K562 (cell line): ENCODE measurements around the gene NDUFA3. TPM values are rescaled to one million over a fixed set of nuclear protein-coding genes. Genes with fewer than 3 reads are reported as not detected.

ENCODE experiments used
- ATAC-seq: fragments of 200-7000 bp; cut with Tn5 transposase; 3 replicates; pipeline ENCODE4 v1.9.1; 2020; ENCODE audit warnings: moderate library complexity
- BruUV-seq: library from RNA; stranded (reverse); fragments of 400-500 nt; replicated peaks from 2 replicates; lab custom pipeline; 2021; lab: Mats Ljungman, UMichigan
- CTCF ChIA-PET: fragments of 300-600 bp; formaldehyde crosslinking; extraction: SDS; loops from one replicate; lab custom pipeline; 2021; ENCODE audit warnings: low intra/inter-chr PET ratio; lab: Yijun Ruan, JAX
- POLR2A ChIA-PET: fragments of 300-600, 350-650 bp; sonication (Branson Sonifier 250); formaldehyde crosslinking; extraction: SDS; loops from one replicate; lab custom pipeline; 2021; ENCODE audit warnings: antibody characterized with exemption, inconsistent platforms; lab: Yijun Ruan, JAX
- DNase-seq, 4 experiments: peaks; one replicate each; pipeline versions ENCODE4 v3.0.0 to v3.0.0-alpha.2; 2011 to 2018; ENCODE audit warnings: low spot score in 3 of 4, mixed read lengths in 3 of 4; ENCODE audit errors: extremely low read depth in 1 of 4
- FAIRE-seq: peaks from 2 replicates; lab custom pipeline; 2011; peaks lifted over from hg19 to GRCh38; lab: Jason Lieb, UNC
- H2AFZ ChIP-seq: 2 replicates; pipeline ENCODE4 v1.6.0; 2011; ENCODE audit warnings: low read depth, low read length, control low read depth, inconsistent platforms
- H3K27ac ChIP-seq: fragments of 200-600 bp; 3 replicates; pipeline ENCODE4 v1.8.0; 2011; ENCODE audit warnings: low read depth, mild to moderate bottlenecking, control low read depth, inconsistent platforms, low read length, moderate library complexity, mixed read lengths; ENCODE audit errors: extremely low read depth
- H3K27me3 ChIP-seq, 2 experiments: fragments of 300-600 bp in 1 of 2; 2 replicates in 1 of 2; 3 replicates in 1 of 2; pipeline versions ENCODE4 v1.6.0 to v1.8.0; 2011; ENCODE audit warnings: inconsistent platforms in 2 of 2, low read length in 2 of 2, mild to moderate bottlenecking in 1 of 2, mixed read lengths in 1 of 2, moderate library complexity in 1 of 2; ENCODE audit not compliant: control insufficient read depth in 2 of 2, insufficient read depth in 2 of 2
- H3K36me3 ChIP-seq: fragments of 300-600 bp; 3 replicates; pipeline ENCODE4 v1.8.0; 2011; ENCODE audit warnings: mild to moderate bottlenecking, low read length, inconsistent platforms; ENCODE audit not compliant: control insufficient read depth, insufficient read depth
- H3K4me1 ChIP-seq, 2 experiments: fragments of 200-600 bp in 1 of 2; replicated peaks in 1 of 2; 2 replicates in 1 of 2; 3 replicates in 1 of 2; pipeline versions ENCODE4 v1.5.1 to v1.8.0; 2011; ENCODE audit warnings: inconsistent platforms in 2 of 2, low read length in 2 of 2, mild to moderate bottlenecking in 1 of 2, mixed read lengths in 1 of 2, moderate library complexity in 1 of 2; ENCODE audit not compliant: control insufficient read depth in 2 of 2, insufficient read depth in 2 of 2
- H3K4me2 ChIP-seq: 2 replicates; pipeline ENCODE4 v1.6.1; 2011; ENCODE audit warnings: low read length, control low read depth, inconsistent platforms, mixed read lengths; ENCODE audit not compliant: insufficient read depth
- H3K4me3 ChIP-seq: fragments of 200-600 bp; sonication (generic), shearing (Covaris generic); 2 replicates; pipeline ENCODE4 v1.5.1; 2016; ENCODE audit warnings: control low read depth, inconsistent platforms
- H3K79me2 ChIP-seq: fragments of 200-600 bp; 3 replicates; pipeline ENCODE4 v1.8.0; 2011; ENCODE audit warnings: low read length, inconsistent platforms; ENCODE audit not compliant: control insufficient read depth, insufficient read depth
- H3K9ac ChIP-seq, 2 experiments: 2 replicates each; pipeline versions ENCODE4 v1.6.0 to v1.6.1; 2011; ENCODE audit warnings: low read depth in 2 of 2, low read length in 2 of 2, control low read depth in 1 of 2, inconsistent platforms in 1 of 2, mild to moderate bottlenecking in 1 of 2, mixed read lengths in 1 of 2; ENCODE audit not compliant: insufficient read depth in 1 of 2
- H3K9me1 ChIP-seq: one replicate; pipeline ENCODE4 v1.6.0; 2011; ENCODE audit warnings: inconsistent platforms, mild to moderate bottlenecking, low read length, moderate library complexity; ENCODE audit not compliant: control insufficient read depth, insufficient read depth
- H3K9me3 ChIP-seq: replicated peaks from 2 replicates; pipeline ENCODE4 v1.5.1; 2011; ENCODE audit warnings: low read depth, low read length, inconsistent platforms; ENCODE audit not compliant: control insufficient read depth, insufficient read depth
- H4K20me1 ChIP-seq: replicated peaks from 2 replicates; pipeline ENCODE4 v1.6.1; 2011; ENCODE audit warnings: low read length, inconsistent platforms, mixed read lengths; ENCODE audit not compliant: control insufficient read depth, insufficient read depth
- MCM7 ChIP-seq, 2 experiments: fragments of 450-650 bp; IDR thresholded peaks; 2 replicates each; pipeline ENCODE4 v1.6.1; 2016 to 2018
- ZNF324 ChIP-seq: fragments of 250-450 bp; sonication (Bioruptor Pico); IDR thresholded peaks from 2 replicates; pipeline ENCODE4 v1.4.0; 2020; ENCODE audit warnings: mild to moderate bottlenecking
- WGBS: fragments of 100-300 bp; shearing (Covaris generic); methylation state at CpG from one replicate; pipeline ENCODE4 v1.1.6; 2016; ENCODE audit warnings: low coverage, mixed read lengths; ENCODE audit not compliant: insufficient coverage; ENCODE audit errors: missing lambda C conversion rate; 5-methylcytosine and 5-hydroxymethylcytosine counted together
- in situ Hi-C: fragments of 300-500 bp; cut with MboI; formaldehyde crosslinking; loops from 4 replicates; pipeline ENCODE4 v1.15.0; 2018; ENCODE audit warnings: inconsistent platforms, mixed read lengths
- intact Hi-C: fragments of 100-400 bp; cut with micrococcal nuclease; formaldehyde crosslinking; loops from 2 replicates; pipeline ENCODE4 v1.14.2; 2022
- polyA plus RNA-seq, 8 experiments: library from polyadenylated mRNA; depleted of rRNA in 4 of 8; stranded (reverse) in 5 of 8; unstranded in 3 of 8; fragments of >200 nt; fragmentation: Nextera tagmentation in 2 of 8; fragmentation: Illumina TruSeq in 1 of 8; extraction: Ambion mirVana in 2 of 8; extraction: Trizol in 1 of 8; gene quantifications; 2 replicates each; pipeline versions ENCODE4 v1.2.1 to v1.2.3, GENCODE V29; 2011 to 2014; ENCODE audit warnings: inconsistent platforms in 1 of 8, missing spikeins in 1 of 8
- total RNA-seq, 7 experiments: library from RNA; depleted of rRNA in 6 of 7; stranded (reverse); fragments of >200 nt in 6 of 7; fragmentation: Illumina TruSeq in 2 of 7; extraction: Trizol in 2 of 7; gene quantifications; 2 replicates each; pipeline versions ENCODE4 v1.2.1 to v1.2.3, GENCODE V29; 2011 to 2021; ENCODE audit warnings: low replicate concordance in 1 of 7
- TF ChIP-seq, protein P1 (sequence below), 2 experiments: fragments of 450-650 bp in 1 of 2; sonication (generic) in 1 of 2; formaldehyde crosslinking in 1 of 2; IDR thresholded peaks; 2 replicates each; pipeline versions ENCODE4 v1.7.1 to v1.9.0; 2016 to 2022; ENCODE audit warnings: inconsistent platforms in 1 of 2, mild to moderate bottlenecking in 1 of 2, missing genetic modification reagents in 1 of 2
- TF ChIP-seq, protein P2 (sequence below): sonication (generic); formaldehyde crosslinking; IDR thresholded peaks from 2 replicates; pipeline ENCODE4 v1.8.0; 2022; ENCODE audit warnings: mild to moderate bottlenecking, missing genetic modification reagents

NDUFA3 gene
- total and polyA plus RNA-seq, 9 of the 15 experiments (the other 6 are each of a cell fraction or from before 2014, with no cell fraction given): 39.2 to 279 (median 138) TPM

DNA sequence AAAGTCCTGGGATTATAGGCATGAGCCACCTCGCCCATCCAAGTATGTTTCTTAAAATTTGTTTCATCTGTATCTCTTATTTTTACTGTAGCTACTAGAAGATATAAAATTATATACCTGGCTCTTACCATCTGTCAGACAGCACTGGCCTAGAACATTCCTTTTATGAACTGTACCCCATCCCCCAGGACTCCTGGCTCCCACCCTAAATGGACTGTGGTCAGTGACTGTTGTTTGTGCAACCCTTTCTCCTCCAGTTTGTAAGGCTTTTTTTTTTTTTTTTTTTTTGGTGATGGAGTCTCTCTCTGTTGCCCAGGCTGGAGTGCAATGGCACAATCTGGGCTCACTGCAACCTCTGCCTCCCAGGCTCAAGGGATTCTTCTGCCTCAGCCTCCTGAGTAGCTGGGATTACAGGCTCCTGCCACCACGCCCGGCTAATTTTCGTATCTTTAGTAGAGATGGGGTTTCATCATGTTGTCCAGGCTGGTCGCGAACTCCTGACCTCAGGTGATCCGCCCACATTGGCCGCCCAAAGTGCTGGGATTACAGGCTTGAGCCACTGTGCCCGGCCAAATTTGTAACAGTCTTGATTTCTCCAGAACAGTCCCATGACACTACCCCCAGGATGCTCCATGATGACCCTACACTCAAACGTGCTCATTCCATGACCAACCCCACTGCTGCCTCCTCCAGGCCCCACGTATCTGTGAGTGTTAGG lies 2.5 kb downstream of the NDUFA3 start:
- Histone ChIP-seq H4K20me1 (peaks cover 3% of the 10 kb centered on the region; the same call in 1 of the 2 replicates), H2AFZ (no peak overlapping the region), H3K9me1 (no peaks in the 10 kb centered on the region), H3K4me1 (peaks cover 0 to 34% of the 10 kb centered on the region in 2 experiments; a peak in 3 of 5 replicates), H3K9me3 (no peaks in the 10 kb centered on the region), H3K27ac (no peak overlapping the region), H3K27me3 (no peaks in the 10 kb centered on the region), H3K79me2 (peaks cover 24% of the 10 kb centered on the region), H3K9ac (no peak overlapping the region), H3K4me2 (no peak overlapping the region), H3K4me3 (no peak overlapping the region), H3K36me3 (peaks cover 58% of the 10 kb centered on the region; the same call in 2 of the 3 replicates)
- no TSS peak for BruUV-seq
- in situ Hi-C loops: no loop called here
- DNase-seq (no peak), FAIRE-seq (no peak), ATAC-seq (no peak)
- ChIA-PET POLR2A (no interaction called here), CTCF (no interaction called here)
- 78% methylated on average over 10 of the region's 11 CpGs for WGBS
- intact Hi-C loops: no loop called here
- TF ChIP-seq, protein P1, sequence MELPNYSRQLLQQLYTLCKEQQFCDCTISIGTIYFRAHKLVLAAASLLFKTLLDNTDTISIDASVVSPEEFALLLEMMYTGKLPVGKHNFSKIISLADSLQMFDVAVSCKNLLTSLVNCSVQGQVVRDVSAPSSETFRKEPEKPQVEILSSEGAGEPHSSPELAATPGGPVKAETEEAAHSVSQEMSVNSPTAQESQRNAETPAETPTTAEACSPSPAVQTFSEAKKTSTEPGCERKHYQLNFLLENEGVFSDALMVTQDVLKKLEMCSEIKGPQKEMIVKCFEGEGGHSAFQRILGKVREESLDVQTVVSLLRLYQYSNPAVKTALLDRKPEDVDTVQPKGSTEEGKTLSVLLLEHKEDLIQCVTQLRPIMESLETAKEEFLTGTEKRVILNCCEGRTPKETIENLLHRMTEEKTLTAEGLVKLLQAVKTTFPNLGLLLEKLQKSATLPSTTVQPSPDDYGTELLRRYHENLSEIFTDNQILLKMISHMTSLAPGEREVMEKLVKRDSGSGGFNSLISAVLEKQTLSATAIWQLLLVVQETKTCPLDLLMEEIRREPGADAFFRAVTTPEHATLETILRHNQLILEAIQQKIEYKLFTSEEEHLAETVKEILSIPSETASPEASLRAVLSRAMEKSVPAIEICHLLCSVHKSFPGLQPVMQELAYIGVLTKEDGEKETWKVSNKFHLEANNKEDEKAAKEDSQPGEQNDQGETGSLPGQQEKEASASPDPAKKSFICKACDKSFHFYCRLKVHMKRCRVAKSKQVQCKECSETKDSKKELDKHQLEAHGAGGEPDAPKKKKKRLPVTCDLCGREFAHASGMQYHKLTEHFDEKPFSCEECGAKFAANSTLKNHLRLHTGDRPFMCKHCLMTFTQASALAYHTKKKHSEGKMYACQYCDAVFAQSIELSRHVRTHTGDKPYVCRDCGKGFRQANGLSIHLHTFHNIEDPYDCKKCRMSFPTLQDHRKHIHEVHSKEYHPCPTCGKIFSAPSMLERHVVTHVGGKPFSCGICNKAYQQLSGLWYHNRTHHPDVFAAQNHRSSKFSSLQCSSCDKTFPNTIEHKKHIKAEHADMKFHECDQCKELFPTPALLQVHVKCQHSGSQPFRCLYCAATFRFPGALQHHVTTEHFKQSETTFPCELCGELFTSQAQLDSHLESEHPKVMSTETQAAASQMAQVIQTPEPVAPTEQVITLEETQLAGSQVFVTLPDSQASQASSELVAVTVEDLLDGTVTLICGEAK (IDR thresholded peaks at IDR 0.05): no peak
- TF ChIP-seq, protein P1 (CRISPR knock-in tag; IDR thresholded peaks at IDR 0.05): no peak
- TF ChIP-seq ZNF324 (CRISPR knock-in tag): no peak
- TF ChIP-seq, protein P2, sequence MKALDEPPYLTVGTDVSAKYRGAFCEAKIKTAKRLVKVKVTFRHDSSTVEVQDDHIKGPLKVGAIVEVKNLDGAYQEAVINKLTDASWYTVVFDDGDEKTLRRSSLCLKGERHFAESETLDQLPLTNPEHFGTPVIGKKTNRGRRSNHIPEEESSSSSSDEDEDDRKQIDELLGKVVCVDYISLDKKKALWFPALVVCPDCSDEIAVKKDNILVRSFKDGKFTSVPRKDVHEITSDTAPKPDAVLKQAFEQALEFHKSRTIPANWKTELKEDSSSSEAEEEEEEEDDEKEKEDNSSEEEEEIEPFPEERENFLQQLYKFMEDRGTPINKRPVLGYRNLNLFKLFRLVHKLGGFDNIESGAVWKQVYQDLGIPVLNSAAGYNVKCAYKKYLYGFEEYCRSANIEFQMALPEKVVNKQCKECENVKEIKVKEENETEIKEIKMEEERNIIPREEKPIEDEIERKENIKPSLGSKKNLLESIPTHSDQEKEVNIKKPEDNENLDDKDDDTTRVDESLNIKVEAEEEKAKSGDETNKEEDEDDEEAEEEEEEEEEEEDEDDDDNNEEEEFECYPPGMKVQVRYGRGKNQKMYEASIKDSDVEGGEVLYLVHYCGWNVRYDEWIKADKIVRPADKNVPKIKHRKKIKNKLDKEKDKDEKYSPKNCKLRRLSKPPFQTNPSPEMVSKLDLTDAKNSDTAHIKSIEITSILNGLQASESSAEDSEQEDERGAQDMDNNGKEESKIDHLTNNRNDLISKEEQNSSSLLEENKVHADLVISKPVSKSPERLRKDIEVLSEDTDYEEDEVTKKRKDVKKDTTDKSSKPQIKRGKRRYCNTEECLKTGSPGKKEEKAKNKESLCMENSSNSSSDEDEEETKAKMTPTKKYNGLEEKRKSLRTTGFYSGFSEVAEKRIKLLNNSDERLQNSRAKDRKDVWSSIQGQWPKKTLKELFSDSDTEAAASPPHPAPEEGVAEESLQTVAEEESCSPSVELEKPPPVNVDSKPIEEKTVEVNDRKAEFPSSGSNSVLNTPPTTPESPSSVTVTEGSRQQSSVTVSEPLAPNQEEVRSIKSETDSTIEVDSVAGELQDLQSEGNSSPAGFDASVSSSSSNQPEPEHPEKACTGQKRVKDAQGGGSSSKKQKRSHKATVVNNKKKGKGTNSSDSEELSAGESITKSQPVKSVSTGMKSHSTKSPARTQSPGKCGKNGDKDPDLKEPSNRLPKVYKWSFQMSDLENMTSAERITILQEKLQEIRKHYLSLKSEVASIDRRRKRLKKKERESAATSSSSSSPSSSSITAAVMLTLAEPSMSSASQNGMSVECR (CRISPR knock-in tag): no peak
- no peak for TF ChIP-seq MCM7 (IDR thresholded peaks at IDR 0.05)
